Stimulated activated memory B cell treated with anti-CD40 and anti-IgM and Interleukin-4, amounts not matched to agents 10 μg/mL and 1 μg/mL and 100 μg/mL, for 72 hours (primary cell): ENCODE data around the gene TRIM2.

Experiments
- ATAC-seq: fragments of 150-1000 bp; cut with Tn5 transposase; 2 replicates; pipeline ENCODE4 v1.10.0; 2021
- H3K27ac Mint-ChIP-seq: one replicate; pipeline ENCODE4 v1.8.0; 2022; ENCODE audit warnings: mild to moderate bottlenecking, mixed read lengths
- H3K27me3 Mint-ChIP-seq: one replicate; pipeline ENCODE4 v1.8.0; 2022; ENCODE audit warnings: mixed read lengths
- H3K36me3 Mint-ChIP-seq: one replicate; pipeline ENCODE4 v1.8.0; 2022; ENCODE audit warnings: mixed read lengths
- H3K4me1 Mint-ChIP-seq: one replicate; pipeline ENCODE4 v1.8.0; 2022; ENCODE audit warnings: mixed read lengths
- H3K4me3 Mint-ChIP-seq: one replicate; pipeline ENCODE4 v1.8.0; 2022; ENCODE audit warnings: mild to moderate bottlenecking, moderate library complexity, mixed read lengths
- H3K9me3 Mint-ChIP-seq: one replicate; pipeline ENCODE4 v1.8.0; 2022; ENCODE audit warnings: mixed read lengths

TRIM2 gene

DNA sequence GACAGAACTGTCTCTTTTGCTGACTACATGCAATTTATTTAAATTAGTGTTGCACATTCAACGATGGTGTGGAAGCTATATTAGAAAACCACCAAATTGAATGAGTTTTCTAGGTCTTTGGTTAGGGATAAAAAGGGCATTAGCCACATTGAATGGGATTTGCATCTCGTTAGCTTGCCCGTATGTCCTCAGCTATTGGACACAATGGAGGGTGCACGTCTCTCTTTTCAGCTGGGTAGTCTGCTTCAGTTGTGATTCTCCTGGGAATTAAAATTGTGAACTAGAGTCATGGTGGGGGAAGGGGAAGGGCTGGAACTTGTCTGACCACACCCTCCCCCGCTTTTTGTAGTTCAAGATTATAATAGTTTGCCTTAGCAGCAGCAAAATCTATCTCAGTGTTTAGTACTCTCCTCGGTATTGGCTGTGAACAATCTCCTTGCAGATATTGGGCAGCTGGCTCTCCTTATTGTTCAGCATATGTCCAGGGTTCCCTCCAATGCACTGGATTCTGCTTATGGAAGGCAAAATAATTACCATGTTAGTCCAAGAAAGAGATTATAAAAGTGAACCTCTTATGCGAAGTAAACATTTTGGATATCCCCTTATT, 23.3 kb downstream of the TRIM2 start:
- H3K36me3 Mint-ChIP-seq: peaks cover 8% of the 10 kb centered on the region
- H3K4me1 Mint-ChIP-seq: peaks cover 19% of the 10 kb centered on the region
- peaks cover 17% of the 10 kb centered on the region for H3K27me3 Mint-ChIP-seq
- H3K9me3 Mint-ChIP-seq: peaks cover 4% of the 10 kb centered on the region
- H3K27ac Mint-ChIP-seq: no peak overlapping the region
- no peak for ATAC-seq
- H3K4me3 Mint-ChIP-seq: no peak overlapping the region

- Mint-ChIP-seq H3K4me3 (no peak overlapping the region), H3K9me3 (peaks cover 4% of the 10 kb centered on the region), H3K36me3 (peaks cover 8% of the 10 kb centered on the region), H3K27me3 (peaks cover 17% of the 10 kb centered on the region), H3K27ac (no peak overlapping the region), H3K4me1 (peaks cover 22% of the 10 kb centered on the region)
- ATAC-seq: no peak
Observed at GRCh38 chr4:153228512-153229140, 24.4 kb downstream of the TRIM2 start.

DNA sequence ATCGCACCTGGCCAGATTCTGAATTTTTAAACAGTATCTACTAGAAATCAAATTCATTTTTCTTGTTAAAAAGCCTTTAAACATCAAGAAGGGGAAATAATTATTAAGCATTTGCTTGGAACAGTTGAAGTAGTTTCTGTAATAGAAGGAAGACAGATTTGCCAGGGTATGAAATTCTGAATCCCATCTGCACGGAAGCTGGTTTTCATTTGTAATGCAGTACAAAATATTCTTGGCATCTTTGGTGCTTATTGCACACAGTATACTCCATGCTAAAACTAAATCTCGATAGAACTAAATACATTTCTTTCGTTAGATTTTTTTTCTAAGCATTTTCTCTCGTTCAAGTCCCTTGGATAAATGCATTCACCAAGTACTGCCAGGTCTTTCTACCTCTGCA, 25.3 kb downstream of the TRIM2 start:
- Mint-ChIP-seq H3K27ac (no peak overlapping the region), H3K36me3 (peaks cover 5% of the 10 kb centered on the region), H3K9me3 (peaks cover under 1% of the 10 kb centered on the region), H3K4me3 (no peak overlapping the region), H3K27me3 (peaks cover 17% of the 10 kb centered on the region), H3K4me1 (peaks cover 13% of the 10 kb centered on the region)
- no peak for ATAC-seq

GRCh38 chr4:153232768-153233167, 28.5 kb downstream of the TRIM2 start:
- no peak for ATAC-seq
- Mint-ChIP-seq H3K27me3 (peaks cover 30% of the 10 kb centered on the region), H3K36me3 (no peaks in the 10 kb centered on the region), H3K9me3 (no peaks in the 10 kb centered on the region), H3K4me1 (peaks cover 12% of the 10 kb centered on the region), H3K4me3 (no peak overlapping the region), H3K27ac (no peak overlapping the region)

DNA sequence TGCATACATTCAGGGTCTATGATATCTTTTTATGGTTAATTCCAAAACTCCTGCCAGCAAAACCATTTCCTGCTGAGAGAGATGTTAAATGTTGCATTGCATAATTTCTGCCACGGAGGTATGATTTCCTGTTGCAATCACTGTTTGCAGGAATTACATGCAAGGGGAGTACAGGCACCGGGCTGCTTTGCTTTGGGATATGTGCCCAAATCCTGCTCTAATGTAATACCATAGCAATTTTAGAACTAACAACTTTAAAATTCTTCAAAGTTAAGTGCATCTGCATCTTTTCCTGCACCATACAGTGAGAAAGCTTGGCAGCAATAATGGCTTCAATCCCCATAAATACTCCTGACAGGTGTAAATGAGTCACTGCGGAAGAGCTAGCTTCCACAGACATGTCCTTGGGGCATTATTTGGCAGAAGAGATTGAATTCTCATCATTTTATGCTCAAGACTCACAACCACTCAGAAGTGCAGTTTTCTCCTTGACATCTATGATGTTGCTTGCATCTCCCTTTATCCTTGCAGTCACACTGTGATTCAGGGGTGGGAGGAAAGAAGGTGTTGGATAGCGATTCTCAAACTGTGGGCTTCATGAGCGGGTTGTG, 29.6 kb downstream of the TRIM2 start:
- no peaks in the 10 kb centered on the region for H3K9me3 Mint-ChIP-seq
- H3K27ac Mint-ChIP-seq: no peak overlapping the region
- H3K4me3 Mint-ChIP-seq: no peak overlapping the region
- peaks cover 12% of the 10 kb centered on the region for H3K4me1 Mint-ChIP-seq
- H3K36me3 Mint-ChIP-seq: no peaks in the 10 kb centered on the region
- no peak for ATAC-seq
- peaks cover 30% of the 10 kb centered on the region for H3K27me3 Mint-ChIP-seq

DNA sequence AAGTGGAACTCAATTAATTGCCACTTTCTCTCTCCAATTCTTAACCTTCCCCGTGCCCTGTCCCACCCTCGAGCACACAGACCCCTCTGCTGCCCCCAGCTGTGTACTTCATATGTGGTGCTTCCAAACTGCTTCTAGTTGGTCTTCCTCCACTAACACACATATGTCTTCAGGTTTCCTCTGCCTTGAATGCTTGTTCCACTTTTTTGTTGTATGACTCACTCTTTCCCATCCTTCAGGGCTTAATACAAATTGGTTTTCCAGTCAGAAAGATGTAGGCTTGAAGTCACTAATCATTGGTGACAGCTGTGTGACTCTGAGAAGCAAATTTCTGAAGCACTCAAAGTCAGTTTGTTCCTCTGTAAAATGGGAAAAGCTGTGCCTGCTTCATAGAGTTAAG, 30.6 kb downstream of the TRIM2 start:
- Mint-ChIP-seq H3K27ac (no peak overlapping the region), H3K36me3 (no peaks in the 10 kb centered on the region)
- no peak for ATAC-seq

DNA sequence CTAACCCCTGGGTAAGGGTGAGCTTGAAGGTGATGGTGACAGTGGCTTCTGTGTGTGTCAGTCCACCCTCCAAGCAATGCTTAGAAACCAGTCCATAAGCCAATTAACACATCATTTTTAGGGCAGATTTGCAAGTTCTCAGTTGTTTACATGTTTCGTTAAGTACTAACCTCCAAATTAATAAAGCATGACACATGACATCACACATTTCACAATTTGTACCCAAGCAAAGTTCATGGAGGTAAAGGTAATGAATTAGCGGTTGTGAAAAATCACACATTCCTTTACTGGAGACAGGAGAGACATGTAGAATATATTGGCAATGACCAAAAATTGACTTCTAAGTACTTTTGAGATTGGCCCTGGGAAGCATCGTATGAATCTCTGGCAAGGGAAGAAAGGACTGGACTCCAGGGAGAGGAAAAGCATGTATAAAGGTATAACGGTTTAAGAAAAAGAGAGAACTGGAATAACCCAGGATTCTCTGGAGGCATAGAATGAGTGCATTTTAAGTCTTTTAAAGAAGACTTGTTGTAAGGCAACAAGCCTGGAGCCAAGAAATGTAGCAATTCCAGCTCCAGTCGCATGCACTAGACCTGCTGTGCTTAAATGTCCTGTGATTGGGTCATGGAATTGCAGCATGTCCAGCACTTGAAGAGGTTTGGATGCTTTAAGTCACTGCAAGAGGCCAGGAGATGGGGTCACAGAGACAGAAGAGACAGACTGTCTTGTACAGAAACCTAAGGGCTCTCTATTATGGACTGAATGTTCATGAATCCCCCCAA, 34.1 kb downstream of the TRIM2 start:
- Mint-ChIP-seq H3K27ac (no peak overlapping the region), H3K27me3 (peaks cover 13% of the 10 kb centered on the region), H3K4me3 (no peak overlapping the region), H3K36me3 (no peaks in the 10 kb centered on the region), H3K4me1 (peaks cover 13% of the 10 kb centered on the region), H3K9me3 (no peaks in the 10 kb centered on the region)
- ATAC-seq: no peak

More for the DNA sequence above, 30.6 kb downstream of the TRIM2 start:
- peaks cover 30% of the 10 kb centered on the region for H3K27me3 Mint-ChIP-seq
- no peak overlapping the region for H3K4me3 Mint-ChIP-seq
- peaks cover 12% of the 10 kb centered on the region for H3K4me1 Mint-ChIP-seq
- H3K9me3 Mint-ChIP-seq: no peaks in the 10 kb centered on the region

DNA sequence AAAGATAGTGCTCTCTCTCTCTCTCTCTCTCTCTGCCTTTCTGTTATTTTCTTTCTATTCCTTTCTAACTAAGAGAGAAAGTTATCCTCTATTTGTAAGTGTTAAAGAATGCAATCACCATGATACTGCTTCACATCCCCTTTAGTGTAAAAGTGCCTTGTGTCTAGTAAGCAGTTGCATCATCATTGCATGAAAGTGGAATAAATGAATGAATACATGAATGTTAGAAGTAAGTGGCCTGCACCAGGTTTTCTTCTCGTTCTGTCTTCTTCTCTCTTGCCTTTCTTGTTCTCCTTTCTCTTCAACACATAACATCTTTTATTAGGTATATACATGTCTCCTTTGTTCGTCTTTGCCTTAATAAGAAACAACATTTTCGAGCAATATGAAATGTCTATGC, 35.2 kb downstream of the TRIM2 start:
- Mint-ChIP-seq H3K4me3 (no peak overlapping the region), H3K27ac (no peak overlapping the region), H3K9me3 (no peaks in the 10 kb centered on the region), H3K36me3 (no peaks in the 10 kb centered on the region), H3K4me1 (peaks cover 9% of the 10 kb centered on the region), H3K27me3 (peaks cover 13% of the 10 kb centered on the region)
- ATAC-seq: no peak

GRCh38 chr4:153241295-153241694, 37.1 kb downstream of the TRIM2 start:
- Mint-ChIP-seq H3K27me3 (peaks cover 6% of the 10 kb centered on the region), H3K27ac (no peak overlapping the region), H3K36me3 (no peaks in the 10 kb centered on the region), H3K9me3 (no peaks in the 10 kb centered on the region), H3K4me3 (no peak overlapping the region), H3K4me1 (peaks cover 9% of the 10 kb centered on the region)
- ATAC-seq: no peak

- no peaks in the 10 kb centered on the region for H3K36me3 Mint-ChIP-seq
- no peaks in the 10 kb centered on the region for H3K27me3 Mint-ChIP-seq
- H3K27ac Mint-ChIP-seq: no peak overlapping the region
Observed at GRCh38 chr4:153241970-153242838, 38.0 kb downstream of the TRIM2 start.

GRCh38 chr4:153242839-153243324, 38.6 kb downstream of the TRIM2 start:
- Mint-ChIP-seq H3K4me3 (no peak overlapping the region), H3K36me3 (no peaks in the 10 kb centered on the region), H3K27me3 (no peaks in the 10 kb centered on the region), H3K9me3 (no peaks in the 10 kb centered on the region), H3K4me1 (peaks cover 9% of the 10 kb centered on the region), H3K27ac (no peak overlapping the region)
- ATAC-seq: no peak

More at GRCh38 chr4:153241970-153242838, 38.0 kb downstream of the TRIM2 start:
- H3K4me1 Mint-ChIP-seq: peaks cover 9% of the 10 kb centered on the region
- H3K9me3 Mint-ChIP-seq: no peaks in the 10 kb centered on the region
- no peak overlapping the region for H3K4me3 Mint-ChIP-seq
- ATAC-seq: no peak

GRCh38 chr4:153243468-153243867, 39.2 kb downstream of the TRIM2 start:
- Mint-ChIP-seq H3K27ac (no peak overlapping the region), H3K4me1 (peaks cover 9% of the 10 kb centered on the region), H3K36me3 (no peaks in the 10 kb centered on the region), H3K27me3 (no peaks in the 10 kb centered on the region), H3K9me3 (no peaks in the 10 kb centered on the region), H3K4me3 (no peak overlapping the region)
- no peak for ATAC-seq

- H3K4me1 Mint-ChIP-seq: peaks cover 20% of the 10 kb centered on the region
- H3K9me3 Mint-ChIP-seq: no peaks in the 10 kb centered on the region
- ATAC-seq: no peak
- H3K27ac Mint-ChIP-seq: no peak overlapping the region
- H3K4me3 Mint-ChIP-seq: no peak overlapping the region
- H3K36me3 Mint-ChIP-seq: no peaks in the 10 kb centered on the region
- no peaks in the 10 kb centered on the region for H3K27me3 Mint-ChIP-seq
Observed at GRCh38 chr4:153244969-153245368, 40.7 kb downstream of the TRIM2 start.

- no peak for ATAC-seq
- Mint-ChIP-seq H3K27ac (no peak overlapping the region), H3K9me3 (no peaks in the 10 kb centered on the region), H3K4me1 (peaks cover 23% of the 10 kb centered on the region), H3K4me3 (no peak overlapping the region), H3K27me3 (no peaks in the 10 kb centered on the region), H3K36me3 (no peaks in the 10 kb centered on the region)
Observed at GRCh38 chr4:153245775-153246174, 41.5 kb downstream of the TRIM2 start.
